HepG2 (cell line): ENCODE data around the gene SECTM1. TPM values are rescaled to one million over a fixed set of nuclear protein-coding genes. Genes with fewer than 3 reads are reported as not detected.

Source experiments
- CBX1 ChIP-seq: IDR thresholded peaks from one replicate; pipeline ENCODE4 v1.6.1; 2016; ENCODE audit warnings: antibody characterized with exemption, low read depth
- GABPA ChIP-seq, 2 experiments: IDR thresholded peaks; 2 replicates each; pipeline ENCODE4 v1.6.1; 2011 to 2016; ENCODE audit warnings: low read depth in 2 of 2, low read length in 1 of 2, missing biosample characterization in 1 of 2, missing genetic modification characterization in 1 of 2
- HDAC2 ChIP-seq: sonication (generic); formaldehyde crosslinking; IDR thresholded peaks from 2 replicates; pipeline ENCODE4 v1.4.0; 2020; ENCODE audit warnings: missing genetic modification reagents
- IRF2 ChIP-seq: IDR thresholded peaks from 2 replicates; pipeline ENCODE4 v1.6.1; 2018; ENCODE audit warnings: missing genetic modification reagents, missing compliant biosample characterization
- KDM2A ChIP-seq: sonication (generic); formaldehyde crosslinking; IDR thresholded peaks from 2 replicates; pipeline ENCODE4 v1.4.0; 2020; ENCODE audit warnings: low read depth, missing genetic modification reagents, borderline replicate concordance
- KMT2A ChIP-seq: sonication (generic); formaldehyde crosslinking; IDR thresholded peaks from 2 replicates; pipeline ENCODE4 v1.4.0; 2020; ENCODE audit warnings: missing genetic modification reagents
- MED1 ChIP-seq: sonication (generic); formaldehyde crosslinking; IDR thresholded peaks from 2 replicates; pipeline ENCODE4 v1.4.0; 2020; ENCODE audit warnings: missing genetic modification reagents
- MEF2D ChIP-seq: sonication (generic); formaldehyde crosslinking; IDR thresholded peaks from 2 replicates; pipeline ENCODE4 v1.5.1; 2020; ENCODE audit warnings: mild to moderate bottlenecking, missing genetic modification reagents
- MIER3 ChIP-seq: IDR thresholded peaks from 2 replicates; pipeline ENCODE4 v1.6.1; 2016; ENCODE audit warnings: missing compliant biosample characterization, borderline replicate concordance
- PITX1 ChIP-seq: sonication (generic); formaldehyde crosslinking; IDR thresholded peaks from 2 replicates; pipeline ENCODE4 v1.5.1; 2020; ENCODE audit warnings: mild to moderate bottlenecking, missing genetic modification reagents
- POLR2A ChIP-seq, 2 experiments: IDR thresholded peaks; 2 replicates each; pipeline ENCODE4 v1.6.1; 2011; ENCODE audit warnings: low read depth in 2 of 2, low read length in 2 of 2, mild to moderate bottlenecking in 1 of 2, moderate library complexity in 1 of 2; ENCODE audit not compliant: insufficient read depth in 1 of 2
- RBAK ChIP-seq: sonication (generic); formaldehyde crosslinking; IDR thresholded peaks from 2 replicates; pipeline ENCODE4 v1.5.1; 2020; ENCODE audit warnings: mild to moderate bottlenecking, missing genetic modification reagents
- RBM39 ChIP-seq: fragments of 200-400 bp; formaldehyde crosslinking; IDR thresholded peaks from one replicate; pipeline ENCODE4 v1.6.1; 2018; ENCODE audit warnings: antibody characterized with exemption, mild to moderate bottlenecking, low read depth, low read length; ENCODE audit not compliant: poor library complexity, severe bottlenecking
- SP140L ChIP-seq: sonication (generic); formaldehyde crosslinking; IDR thresholded peaks from 2 replicates; pipeline ENCODE4 v1.4.0; 2020; ENCODE audit warnings: missing genetic modification reagents, borderline replicate concordance
- SUZ12 ChIP-seq: fragments of 150-350 bp; IDR thresholded peaks from 2 replicates; pipeline ENCODE4 v1.6.1; 2014; ENCODE audit warnings: low read depth, low read length
- TAF1 ChIP-seq: sonication (generic); formaldehyde crosslinking; IDR thresholded peaks from 2 replicates; pipeline ENCODE4 v1.4.0; 2020; ENCODE audit warnings: missing genetic modification reagents
- TBX2 ChIP-seq: sonication (generic); formaldehyde crosslinking; IDR thresholded peaks from 2 replicates; pipeline ENCODE4 v1.5.0; 2020; ENCODE audit warnings: missing genetic modification reagents, mild to moderate bottlenecking, borderline replicate concordance
- TCF12 ChIP-seq, 2 experiments: fragments of 450-650 bp in 1 of 2; sonication (generic) in 1 of 2; formaldehyde crosslinking in 1 of 2; IDR thresholded peaks; 2 replicates each; pipeline versions ENCODE4 v1.6.1 to v1.8.0; 2017 to 2022; ENCODE audit warnings: antibody characterized with exemption in 1 of 2, mild to moderate bottlenecking in 1 of 2, missing genetic modification reagents in 1 of 2, moderate library complexity in 1 of 2
- TEAD3 ChIP-seq: optimal IDR thresholded peaks from 2 replicates; pipeline ENCODE3; 2016; ENCODE audit warnings: borderline replicate concordance
- THAP9 ChIP-seq: sonication (generic); formaldehyde crosslinking; IDR thresholded peaks from 2 replicates; pipeline ENCODE4; 2020; ENCODE audit warnings: missing genetic modification reagents, mild to moderate bottlenecking, borderline replicate concordance
- ZNF331 ChIP-seq: sonication (generic); formaldehyde crosslinking; IDR thresholded peaks from 2 replicates; pipeline ENCODE4 v1.4.0; 2020; ENCODE audit warnings: missing genetic modification reagents
- ZNF430 ChIP-seq: sonication (generic); formaldehyde crosslinking; IDR thresholded peaks from 2 replicates; pipeline ENCODE4 v1.9.0; 2021; ENCODE audit warnings: mild to moderate bottlenecking, missing genetic modification reagents
- ZNF724P ChIP-seq: sonication (generic); formaldehyde crosslinking; IDR thresholded peaks from 2 replicates; pipeline ENCODE4 v1.8.0; 2022; ENCODE audit warnings: missing genetic modification reagents, borderline replicate concordance
- polyA plus RNA-seq, 8 experiments: library from polyadenylated mRNA; depleted of rRNA in 3 of 8; stranded (reverse) in 7 of 8; unstranded in 1 of 8; fragments of >200 nt; fragmentation: Illumina TruSeq in 4 of 8; extraction: Trizol in 4 of 8; gene quantifications; 2 replicates each; pipeline versions ENCODE4 v1.2.1 to v1.2.3, GENCODE V29; 2011 to 2016; ENCODE audit warnings: low read depth in 4 of 8, missing spikeins in 1 of 8, mixed read lengths in 1 of 8; ENCODE audit not compliant: insufficient read depth in 1 of 8
- total RNA-seq, 5 experiments: library from RNA; depleted of rRNA; stranded (reverse); fragments of >200 nt; fragmentation: Illumina TruSeq; extraction: Trizol; gene quantifications; 2 replicates each; pipeline ENCODE4 v1.2.3, GENCODE V29; 2016; ENCODE audit warnings: low read depth in 1 of 5
- TF ChIP-seq, protein P1 (sequence below): IDR thresholded peaks from 2 replicates; pipeline ENCODE4 v1.6.1; 2018; ENCODE audit warnings: missing genetic modification reagents, mild to moderate bottlenecking, missing compliant biosample characterization

The SECTM1 gene
- total and polyA plus RNA-seq, 2 of the 13 experiments (the other 11 are each of a cell fraction or from before 2014, with no cell fraction given): 3.5 to 5.3 TPM

DNA sequence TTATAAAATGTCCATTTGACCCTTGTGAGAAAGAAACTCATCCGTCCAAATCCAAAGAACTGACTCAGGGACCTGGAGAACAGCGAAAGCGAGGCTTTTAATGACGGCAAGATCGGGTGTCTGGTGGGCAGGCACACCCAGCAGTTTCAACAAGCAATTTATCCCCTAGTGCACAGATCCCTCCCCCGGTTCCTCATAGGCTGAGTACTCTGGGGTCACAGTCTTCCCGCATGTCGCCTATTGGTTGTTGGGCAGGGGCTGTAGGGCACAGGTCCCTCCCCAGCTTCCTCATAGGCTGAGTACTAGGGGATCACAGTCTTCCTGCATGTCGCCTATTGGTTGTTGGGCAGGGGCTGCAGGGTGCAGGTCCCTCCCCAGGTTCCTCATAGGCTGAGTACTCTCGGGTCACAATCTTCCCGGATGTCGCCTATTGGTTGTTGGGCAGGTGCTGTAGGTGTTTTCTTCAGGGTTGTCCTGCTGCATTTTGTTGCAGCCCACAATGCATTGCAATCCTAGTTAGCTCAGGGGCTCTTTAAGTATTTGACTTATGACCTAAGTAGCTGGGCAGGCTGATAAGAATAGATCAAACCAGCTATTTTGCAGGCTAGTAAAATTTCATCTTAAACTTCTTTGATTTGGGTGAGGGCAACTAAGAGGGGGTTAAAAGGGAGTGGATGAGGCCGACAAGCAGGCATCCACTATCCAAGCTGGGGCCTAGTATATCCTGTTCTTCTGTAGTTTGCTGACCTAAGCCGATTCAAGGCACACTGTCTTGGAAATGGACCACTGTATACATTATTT is 34.4 kb upstream of the SECTM1 start (continued):
- 0 out of 2 replicates have a peak, but pooled peaks have one; percentile 23 for TF ChIP-seq SUZ12
- peak; percentile 35; the same call in 1 of the 2 replicates for TF ChIP-seq TBX2 (CRISPR knock-in tag)
- TF ChIP-seq SP140L: no peak
- TF ChIP-seq RBAK (CRISPR knock-in tag): no peak
- peak; percentile 81 to 94 for TF ChIP-seq POLR2A (IDR thresholded peaks at IDR 0.05; ENCODE audit: insufficient read depth in 1 of 2, low read depth in 2 of 2, low read length in 2 of 2)
- TF ChIP-seq TEAD3 (CRISPR knock-in tag): peak; percentile 58
- TF ChIP-seq TAF1 (CRISPR knock-in tag): peak; percentile 70
- TF ChIP-seq, protein P1, sequence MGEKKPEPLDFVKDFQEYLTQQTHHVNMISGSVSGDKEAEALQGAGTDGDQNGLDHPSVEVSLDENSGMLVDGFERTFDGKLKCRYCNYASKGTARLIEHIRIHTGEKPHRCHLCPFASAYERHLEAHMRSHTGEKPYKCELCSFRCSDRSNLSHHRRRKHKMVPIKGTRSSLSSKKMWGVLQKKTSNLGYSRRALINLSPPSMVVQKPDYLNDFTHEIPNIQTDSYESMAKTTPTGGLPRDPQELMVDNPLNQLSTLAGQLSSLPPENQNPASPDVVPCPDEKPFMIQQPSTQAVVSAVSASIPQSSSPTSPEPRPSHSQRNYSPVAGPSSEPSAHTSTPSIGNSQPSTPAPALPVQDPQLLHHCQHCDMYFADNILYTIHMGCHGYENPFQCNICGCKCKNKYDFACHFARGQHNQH (CRISPR knock-in tag): peak; percentile 58; the same call in 1 of the 2 replicates
- peak; percentile 22; the same call in 1 of the 2 replicates for TF ChIP-seq GABPA (IDR thresholded peaks at IDR 0.05; ENCODE audit: low read depth, low read length)
- peak; percentile 71 for TF ChIP-seq GABPA (CRISPR knock-in tag; IDR thresholded peaks at IDR 0.05; ENCODE audit: low read depth)
- peak; percentile 59; the same call in 1 of the 2 replicates for TF ChIP-seq ZNF430
- TF ChIP-seq TCF12 (IDR thresholded peaks at IDR 0.05): no peak
- TF ChIP-seq TCF12 (CRISPR knock-in tag; IDR thresholded peaks at IDR 0.05): no peak
- TF ChIP-seq MEF2D: 0 out of 2 replicates have a peak, but pooled peaks have one; percentile 55
- TF ChIP-seq IRF2: peak; percentile 47; the same call in 1 of the 2 replicates
- peak; percentile 38; the same call in 1 of the 2 replicates for TF ChIP-seq THAP9 (CRISPR knock-in tag)
- TF ChIP-seq CBX1: peak; percentile 84
- TF ChIP-seq MIER3 (CRISPR knock-in tag): 0 out of 2 replicates have a peak, but pooled peaks have one; percentile 21
- peak; percentile 23 for TF ChIP-seq ZNF331 (CRISPR knock-in tag)
- peak; percentile 6; the same call in 1 of the 2 replicates for TF ChIP-seq HDAC2 (CRISPR knock-in tag)
- no peak for TF ChIP-seq RBM39
- peak; percentile 49; the same call in 1 of the 2 replicates for TF ChIP-seq KMT2A (CRISPR knock-in tag)
- peak; percentile 46 for TF ChIP-seq MED1
- TF ChIP-seq KDM2A: peak; percentile 28; the same call in 1 of the 2 replicates
- TF ChIP-seq ZNF724P (CRISPR knock-in tag): no peak
- peak; percentile 55; the same call in 1 of the 2 replicates for TF ChIP-seq PITX1 (CRISPR knock-in tag)
